Activated CD4-positive, CD25-positive, alpha-beta regulatory T cell treated with anti-CD3 and anti-CD28 coated beads, Interleukin-2, amount 50 U/mL, for 16 hours (primary cell): Measurements from ENCODE around the gene SLC7A5.

Experiments
- DNase-seq: peaks from one replicate; pipeline ENCODE4 v3.0.0-alpha.2; 2020; ENCODE audit warnings: low read depth, low spot score

SLC7A5 gene

GRCh38 chr16:87846705-87847466 is 22.4 kb downstream of the SLC7A5 start:
- DNase-seq, result no peak

GRCh38 chr16:87845807-87846619 is 23.3 kb downstream of the SLC7A5 start:
- no peak for DNase-seq

- no peak for DNase-seq
Measured at GRCh38 chr16:87845213-87845612, 24.1 kb downstream of the SLC7A5 start.

- no peak for DNase-seq
Measured at GRCh38 chr16:87844809-87845208, 24.5 kb downstream of the SLC7A5 start.

GRCh38 chr16:87844120-87844733 is 25.1 kb downstream of the SLC7A5 start:
- no peak for DNase-seq

- no peak for DNase-seq
Measured at GRCh38 chr16:87843678-87844105, 25.6 kb downstream of the SLC7A5 start.

GRCh38 chr16:87842209-87842869 is 27.0 kb downstream of the SLC7A5 start:
- DNase-seq, result no peak

- no peak for DNase-seq
Measured at GRCh38 chr16:87841340-87842208, 27.7 kb downstream of the SLC7A5 start.

GRCh38 chr16:87840271-87840978 is 28.9 kb downstream of the SLC7A5 start:
- DNase-seq, result no peak

- no peak for DNase-seq
Measured at GRCh38 chr16:87839542-87840270, 29.6 kb downstream of the SLC7A5 start.

- DNase-seq, result no peak
Measured at GRCh38 chr16:87838643-87839541, 30.4 kb downstream of the SLC7A5 start.

- DNase-seq, result no peak
Measured at GRCh38 chr16:87837627-87838289, 31.5 kb downstream of the SLC7A5 start.

- no peak for DNase-seq
Measured at GRCh38 chr16:87836844-87837581, 32.3 kb downstream of the SLC7A5 start.

- no peak for DNase-seq
Measured at GRCh38 chr16:87836346-87836843, 32.9 kb downstream of the SLC7A5 start.

- no peak for DNase-seq
Measured at GRCh38 chr16:87835882-87836331, 33.4 kb downstream of the SLC7A5 start.

GRCh38 chr16:87834668-87835473 is 34.4 kb downstream of the SLC7A5 start:
- no peak for DNase-seq
